ENCODE data around the gene MRPS6. TPM values are rescaled to one million over a fixed set of nuclear protein-coding genes. Genes with fewer than 3 reads are reported as not detected.

MRPS6 gene
- total RNA-seq, 1 experiment from 2014 or later, result 43.5 TPM

DNA sequence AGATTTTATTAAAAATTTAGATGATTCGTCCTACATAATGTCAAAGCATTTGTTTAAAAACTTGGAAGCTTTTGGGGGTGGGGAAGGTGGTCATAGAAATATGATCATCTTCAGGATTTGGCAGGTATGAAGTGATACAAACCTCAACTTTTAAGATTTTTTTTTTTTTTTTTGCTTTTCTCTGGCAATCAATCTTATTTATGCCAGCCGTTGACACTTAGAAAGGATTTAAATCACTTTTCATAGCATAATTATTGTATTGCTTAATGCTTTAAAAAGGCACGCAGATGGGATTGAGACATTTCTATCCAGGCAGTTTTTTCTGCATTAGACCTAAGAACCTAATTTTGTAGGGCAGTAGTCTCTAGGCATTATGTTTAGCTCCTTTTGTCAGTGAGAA is 19.7 kb downstream of the MRPS6 start:
- intact Hi-C loops (cut with micrococcal nuclease; ENCODE audit: unreplicated experiment), result no loop called here
- CTCF ChIA-PET, result interaction anchor here (1.5 kb wide), 1 partner anchor 169 kb away, joined by 5 read pairs; no protein-coding TSS in a partner anchor
- Mint-ChIP-seq H3K36me3 (ENCODE audit: insufficient read depth, unreplicated experiment) (peaks cover 11% of the 10 kb centered on the region), H3K4me1 (ENCODE audit: low read depth, unreplicated experiment) (peaks cover 7% of the 10 kb centered on the region), H3K9me3 (ENCODE audit: low read depth, unreplicated experiment) (no peaks in the 10 kb centered on the region), H3K27me3 (ENCODE audit: unreplicated experiment) (no peaks in the 10 kb centered on the region), H3K4me3 (ENCODE audit: low read depth, unreplicated experiment) (no peak overlapping the region), H3K27ac (ENCODE audit: unreplicated experiment) (no peak overlapping the region)
- TF ChIP-seq, protein P1, sequence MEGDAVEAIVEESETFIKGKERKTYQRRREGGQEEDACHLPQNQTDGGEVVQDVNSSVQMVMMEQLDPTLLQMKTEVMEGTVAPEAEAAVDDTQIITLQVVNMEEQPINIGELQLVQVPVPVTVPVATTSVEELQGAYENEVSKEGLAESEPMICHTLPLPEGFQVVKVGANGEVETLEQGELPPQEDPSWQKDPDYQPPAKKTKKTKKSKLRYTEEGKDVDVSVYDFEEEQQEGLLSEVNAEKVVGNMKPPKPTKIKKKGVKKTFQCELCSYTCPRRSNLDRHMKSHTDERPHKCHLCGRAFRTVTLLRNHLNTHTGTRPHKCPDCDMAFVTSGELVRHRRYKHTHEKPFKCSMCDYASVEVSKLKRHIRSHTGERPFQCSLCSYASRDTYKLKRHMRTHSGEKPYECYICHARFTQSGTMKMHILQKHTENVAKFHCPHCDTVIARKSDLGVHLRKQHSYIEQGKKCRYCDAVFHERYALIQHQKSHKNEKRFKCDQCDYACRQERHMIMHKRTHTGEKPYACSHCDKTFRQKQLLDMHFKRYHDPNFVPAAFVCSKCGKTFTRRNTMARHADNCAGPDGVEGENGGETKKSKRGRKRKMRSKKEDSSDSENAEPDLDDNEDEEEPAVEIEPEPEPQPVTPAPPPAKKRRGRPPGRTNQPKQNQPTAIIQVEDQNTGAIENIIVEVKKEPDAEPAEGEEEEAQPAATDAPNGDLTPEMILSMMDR (IDR thresholded peaks at IDR 0.05; ENCODE audit: unreplicated experiment), result no peak
- DNase-seq, result no peak
- no TSS peak for BruUV-seq (replicated peaks)

DNA sequence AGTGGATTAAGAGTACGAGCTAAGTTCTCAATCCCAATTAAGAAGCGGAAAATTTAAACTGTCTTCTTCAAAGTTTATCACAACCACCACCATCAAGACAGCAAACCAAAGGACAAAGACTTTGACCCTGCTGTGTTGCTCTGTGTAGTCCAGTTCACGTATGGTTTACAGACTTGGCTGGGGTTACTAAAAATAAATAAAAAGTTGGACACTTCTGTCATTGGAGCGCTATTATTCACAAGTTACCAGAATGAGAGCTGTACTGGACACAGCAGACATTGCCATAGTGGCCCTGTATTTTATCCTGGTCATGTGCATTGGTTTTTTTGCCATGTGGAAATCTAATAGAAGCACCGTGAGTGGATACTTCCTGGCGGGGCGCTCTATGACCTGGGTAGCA is 21.6 kb downstream of the MRPS6 start:
- TF ChIP-seq, protein P1 (IDR thresholded peaks at IDR 0.05; ENCODE audit: unreplicated experiment), result no peak
- BruUV-seq (replicated peaks), result no TSS peak
- H3K4me1 Mint-ChIP-seq (ENCODE audit: low read depth, unreplicated experiment), result peaks cover 7% of the 10 kb centered on the region
- H3K4me3 Mint-ChIP-seq (ENCODE audit: low read depth, unreplicated experiment), result no peak overlapping the region
- H3K36me3 Mint-ChIP-seq (ENCODE audit: insufficient read depth, unreplicated experiment), result peaks cover 11% of the 10 kb centered on the region
- no peak for DNase-seq
- CTCF ChIA-PET, result no interaction called here
- no peaks in the 10 kb centered on the region for H3K9me3 Mint-ChIP-seq (ENCODE audit: low read depth, unreplicated experiment)
- no peaks in the 10 kb centered on the region for H3K27me3 Mint-ChIP-seq (ENCODE audit: unreplicated experiment)
- intact Hi-C loops (cut with micrococcal nuclease; ENCODE audit: unreplicated experiment), result no loop called here
- no peak overlapping the region for H3K27ac Mint-ChIP-seq (ENCODE audit: unreplicated experiment)

DNA sequence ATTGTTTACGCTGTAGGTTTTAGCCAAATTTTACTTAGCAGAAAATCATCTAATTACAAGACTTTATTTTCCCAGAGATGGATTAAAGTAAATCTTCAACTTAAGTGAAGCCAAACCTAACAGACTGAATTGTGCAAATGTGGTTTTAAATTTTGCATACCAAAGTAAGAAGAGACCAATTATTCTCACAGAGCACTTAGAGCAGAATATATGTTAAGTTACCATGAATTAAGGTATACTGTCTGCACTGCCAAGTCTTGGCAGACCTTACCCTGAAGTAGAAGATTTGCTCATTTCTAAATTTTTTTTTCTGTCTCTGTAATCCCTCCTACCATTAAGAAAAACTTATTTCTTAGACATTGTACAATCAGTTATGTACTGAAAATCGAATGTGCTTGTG is 24.1 kb downstream of the MRPS6 start:
- intact Hi-C loops (cut with micrococcal nuclease; ENCODE audit: unreplicated experiment), result no loop called here
- no peak overlapping the region for H3K27ac Mint-ChIP-seq (ENCODE audit: unreplicated experiment)
- no peaks in the 10 kb centered on the region for H3K9me3 Mint-ChIP-seq (ENCODE audit: low read depth, unreplicated experiment)
- H3K4me1 Mint-ChIP-seq (ENCODE audit: low read depth, unreplicated experiment), result peaks cover 7% of the 10 kb centered on the region
- BruUV-seq (replicated peaks), result no TSS peak
- no peaks in the 10 kb centered on the region for H3K27me3 Mint-ChIP-seq (ENCODE audit: unreplicated experiment)
- TF ChIP-seq, protein P1 (IDR thresholded peaks at IDR 0.05; ENCODE audit: unreplicated experiment), result no peak
- DNase-seq, result no peak
- peaks cover 11% of the 10 kb centered on the region for H3K36me3 Mint-ChIP-seq (ENCODE audit: insufficient read depth, unreplicated experiment)
- no peak overlapping the region for H3K4me3 Mint-ChIP-seq (ENCODE audit: low read depth, unreplicated experiment)
- CTCF ChIA-PET, result no interaction called here

DNA sequence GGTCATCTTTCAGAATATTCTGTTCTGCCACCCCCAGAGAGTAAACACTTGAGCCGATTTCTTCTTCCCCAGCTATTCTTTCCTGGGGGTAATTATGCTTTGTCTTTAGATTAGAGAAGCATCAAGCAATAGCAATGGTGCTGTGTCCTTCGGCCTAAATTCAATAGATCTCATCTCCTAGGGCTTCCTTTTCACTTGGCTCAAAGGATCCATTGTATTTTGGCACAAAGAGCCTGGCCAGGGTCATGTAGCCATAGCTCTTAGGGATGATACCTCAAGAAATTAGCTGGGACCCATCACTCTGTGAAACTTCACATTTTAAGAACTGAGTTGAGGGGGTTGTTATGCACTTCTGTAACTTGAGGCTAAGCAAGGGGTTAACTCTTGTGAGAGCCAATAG is 27.0 kb downstream of the MRPS6 start:
- no peak for DNase-seq
- CTCF ChIA-PET, result no interaction called here
- no peak overlapping the region for H3K27ac Mint-ChIP-seq (ENCODE audit: unreplicated experiment)
- H3K4me3 Mint-ChIP-seq (ENCODE audit: low read depth, unreplicated experiment), result no peak overlapping the region
- intact Hi-C loops (cut with micrococcal nuclease; ENCODE audit: unreplicated experiment), result no loop called here
- peaks cover 7% of the 10 kb centered on the region for H3K4me1 Mint-ChIP-seq (ENCODE audit: low read depth, unreplicated experiment)
- BruUV-seq (replicated peaks), result no TSS peak
- TF ChIP-seq, protein P1 (IDR thresholded peaks at IDR 0.05; ENCODE audit: unreplicated experiment), result no peak
- H3K9me3 Mint-ChIP-seq (ENCODE audit: low read depth, unreplicated experiment), result no peaks in the 10 kb centered on the region
- H3K27me3 Mint-ChIP-seq (ENCODE audit: unreplicated experiment), result no peaks in the 10 kb centered on the region
- H3K36me3 Mint-ChIP-seq (ENCODE audit: insufficient read depth, unreplicated experiment), result peaks cover 10% of the 10 kb centered on the region

Data from Calu3 (cell line).